BE2C (cell line): Measurements from ENCODE around the gene ZDHHC15.
"Not testable (repeated sequence)": the region's sequence is repeated elsewhere in the genome, so short reads cannot be mapped to it uniquely, and the experiment has no call there.

ENCODE experiments used
- DNase-seq: peaks from one replicate; pipeline ENCODE4 v3.0.0-alpha.2; 2020
- H3K27me3 ChIP-seq: fragments of 250-450 bp; sonication (Bioruptor Pico); 2 replicates; pipeline ENCODE4 v1.5.1; 2020; ENCODE audit warnings: mild to moderate bottlenecking
- H3K36me3 ChIP-seq: fragments of 250-450 bp; sonication (Bioruptor Pico); 2 replicates; pipeline ENCODE4 v1.5.1; 2020; ENCODE audit warnings: mild to moderate bottlenecking
- H3K4me1 ChIP-seq: fragments of 250-450 bp; sonication (Bioruptor Pico); 2 replicates; pipeline ENCODE4 v1.5.1; 2020
- H3K4me3 ChIP-seq: 2 replicates; pipeline ENCODE4 v1.5.1; 2011; ENCODE audit warnings: low read depth, low read length
- H3K9me3 ChIP-seq: fragments of 250-450 bp; sonication (Bioruptor Pico); 2 replicates; pipeline ENCODE4 v1.5.1; 2020
- TF ChIP-seq, protein P1 (sequence below): IDR thresholded peaks from 2 replicates; pipeline ENCODE4 v1.5.1; 2012; ENCODE audit warnings: mild to moderate bottlenecking, low read depth, low read length

ZDHHC15 gene

DNA sequence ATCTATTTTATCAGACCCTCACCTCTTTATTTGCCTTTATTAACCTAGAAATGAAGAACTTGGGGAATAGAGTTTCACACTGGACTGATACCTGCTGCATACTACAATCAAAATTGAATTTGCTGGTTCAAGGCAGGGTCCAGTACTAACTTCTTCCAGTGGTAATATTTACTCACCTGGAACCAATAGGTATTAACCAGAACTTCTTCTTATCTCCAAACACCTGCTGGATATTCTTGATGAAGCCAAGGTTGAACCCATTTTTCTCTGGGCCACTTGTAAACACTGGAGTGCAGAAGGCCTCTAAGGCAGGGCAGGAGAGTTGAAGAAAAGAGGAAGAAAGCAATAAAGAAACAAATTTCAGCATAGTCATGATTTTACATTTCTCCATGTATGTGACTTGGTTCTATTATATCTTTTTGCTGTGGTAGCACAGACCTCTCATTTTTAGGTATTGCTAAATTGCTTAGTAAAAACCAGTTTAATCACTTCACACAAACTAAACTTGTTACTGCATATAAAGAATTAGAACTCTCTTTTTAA lies 101.1 kb downstream of the ZDHHC15 start:
- TF ChIP-seq, protein P1, sequence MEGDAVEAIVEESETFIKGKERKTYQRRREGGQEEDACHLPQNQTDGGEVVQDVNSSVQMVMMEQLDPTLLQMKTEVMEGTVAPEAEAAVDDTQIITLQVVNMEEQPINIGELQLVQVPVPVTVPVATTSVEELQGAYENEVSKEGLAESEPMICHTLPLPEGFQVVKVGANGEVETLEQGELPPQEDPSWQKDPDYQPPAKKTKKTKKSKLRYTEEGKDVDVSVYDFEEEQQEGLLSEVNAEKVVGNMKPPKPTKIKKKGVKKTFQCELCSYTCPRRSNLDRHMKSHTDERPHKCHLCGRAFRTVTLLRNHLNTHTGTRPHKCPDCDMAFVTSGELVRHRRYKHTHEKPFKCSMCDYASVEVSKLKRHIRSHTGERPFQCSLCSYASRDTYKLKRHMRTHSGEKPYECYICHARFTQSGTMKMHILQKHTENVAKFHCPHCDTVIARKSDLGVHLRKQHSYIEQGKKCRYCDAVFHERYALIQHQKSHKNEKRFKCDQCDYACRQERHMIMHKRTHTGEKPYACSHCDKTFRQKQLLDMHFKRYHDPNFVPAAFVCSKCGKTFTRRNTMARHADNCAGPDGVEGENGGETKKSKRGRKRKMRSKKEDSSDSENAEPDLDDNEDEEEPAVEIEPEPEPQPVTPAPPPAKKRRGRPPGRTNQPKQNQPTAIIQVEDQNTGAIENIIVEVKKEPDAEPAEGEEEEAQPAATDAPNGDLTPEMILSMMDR, result no peak
- Histone ChIP-seq H3K36me3 (no peaks in the 10 kb centered on the region), H3K9me3 (no peaks in the 10 kb centered on the region), H3K4me3 (no peak overlapping the region), H3K4me1 (no peaks in the 10 kb centered on the region), H3K27me3 (no peaks in the 10 kb centered on the region)
- no peak for DNase-seq

DNA sequence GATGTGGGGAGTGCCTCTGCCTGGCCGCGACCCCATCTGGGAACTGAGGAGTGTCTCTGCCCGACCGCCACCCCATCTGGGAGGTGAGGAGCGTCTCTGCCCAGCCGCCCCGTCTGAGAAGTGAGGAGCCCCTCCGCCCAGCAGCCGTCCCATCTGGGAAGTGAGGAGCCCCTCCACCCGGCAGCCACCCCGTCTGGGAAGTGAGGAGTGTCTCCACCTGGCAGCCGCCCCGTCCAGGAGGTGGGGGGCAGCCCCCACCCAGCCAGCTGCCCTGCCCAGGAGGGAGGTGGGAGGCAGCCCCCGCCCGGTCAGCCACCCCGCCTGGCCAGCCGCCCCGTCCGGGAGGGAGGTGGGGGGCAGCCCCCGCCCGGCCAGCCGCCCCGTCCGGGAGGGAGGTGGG lies 115.7 kb downstream of the ZDHHC15 start:
- not testable (repeated sequence) for DNase-seq, H3K4me3 ChIP-seq, H3K36me3 ChIP-seq, H3K9me3 ChIP-seq, H3K4me1 ChIP-seq, H3K27me3 ChIP-seq

DNA sequence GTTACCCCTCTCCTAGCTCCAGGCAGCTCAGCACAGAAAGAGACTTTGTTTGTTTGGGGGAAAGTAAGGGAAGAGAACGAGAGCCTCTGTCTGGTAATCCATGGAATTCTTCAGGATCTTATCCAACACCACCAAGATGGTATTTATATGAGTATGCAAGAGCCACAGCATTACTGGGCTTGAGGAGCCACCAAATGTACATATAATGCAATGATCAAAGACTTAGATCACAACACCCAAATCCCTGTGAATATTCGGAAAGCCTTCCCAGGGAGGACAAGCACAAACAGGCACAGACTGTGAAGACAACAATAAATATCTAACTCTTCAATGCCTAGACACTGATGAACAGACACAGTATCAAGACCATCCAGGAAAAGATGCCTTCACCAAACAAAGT lies 132.4 kb downstream of the ZDHHC15 start:
- no peak for DNase-seq

DNA sequence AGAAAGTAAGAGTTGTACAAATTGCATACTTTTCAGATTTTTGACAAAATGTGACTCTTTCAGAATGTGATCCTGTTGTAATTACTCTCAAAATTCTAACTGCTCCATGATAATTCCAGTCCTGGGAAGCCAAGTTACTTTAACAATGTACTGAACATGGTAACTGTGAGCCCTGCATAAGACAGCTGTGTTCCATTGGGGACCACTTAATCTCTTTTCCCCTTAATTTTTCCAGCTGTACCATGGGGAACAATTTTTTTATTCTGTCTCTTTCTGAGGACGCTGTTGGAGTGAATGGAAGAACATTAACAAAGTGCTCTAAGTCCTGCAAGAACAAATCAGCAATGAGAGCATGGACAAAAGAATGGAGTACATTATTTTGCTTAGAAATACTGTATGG lies 153.1 kb downstream of the ZDHHC15 start:
- Histone ChIP-seq H3K27me3 (no peaks in the 10 kb centered on the region), H3K4me1 (no peaks in the 10 kb centered on the region), H3K36me3 (no peaks in the 10 kb centered on the region), H3K9me3 (no peaks in the 10 kb centered on the region), H3K4me3 (no peak overlapping the region)
- DNase-seq, result no peak
- TF ChIP-seq, protein P1, result no peak

More for the DNA sequence above, 132.4 kb downstream of the ZDHHC15 start:
- H3K9me3 ChIP-seq, result no peaks in the 10 kb centered on the region
- H3K4me1 ChIP-seq, result no peaks in the 10 kb centered on the region
- no peak overlapping the region for H3K4me3 ChIP-seq
- TF ChIP-seq, protein P1, result no peak
- no peaks in the 10 kb centered on the region for H3K27me3 ChIP-seq
- H3K36me3 ChIP-seq, result no peaks in the 10 kb centered on the region

DNA sequence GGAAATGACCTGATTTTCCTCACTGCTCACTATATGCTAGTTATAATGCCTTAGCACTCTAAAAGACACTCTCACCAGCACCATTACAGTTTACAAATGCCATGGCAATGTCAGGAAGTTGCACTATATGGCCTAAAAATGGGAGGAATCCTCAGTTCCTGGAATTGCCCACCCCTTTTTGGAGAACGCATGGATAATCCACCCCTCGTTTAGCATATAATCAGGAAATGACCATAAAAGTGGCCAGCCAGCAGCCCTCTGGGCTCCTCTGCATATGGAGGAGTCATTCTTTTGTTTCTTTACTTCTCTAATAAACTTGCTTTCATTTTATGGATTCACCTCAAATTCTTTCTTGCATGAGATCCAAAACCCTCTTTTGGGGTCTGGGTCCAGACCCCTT lies 156.0 kb downstream of the ZDHHC15 start:
- Histone ChIP-seq H3K4me1 (no peaks in the 10 kb centered on the region), H3K9me3 (no peaks in the 10 kb centered on the region), H3K27me3 (no peaks in the 10 kb centered on the region), H3K36me3 (no peaks in the 10 kb centered on the region), H3K4me3 (no peak overlapping the region)
- TF ChIP-seq, protein P1, result no peak
- no peak for DNase-seq

DNA sequence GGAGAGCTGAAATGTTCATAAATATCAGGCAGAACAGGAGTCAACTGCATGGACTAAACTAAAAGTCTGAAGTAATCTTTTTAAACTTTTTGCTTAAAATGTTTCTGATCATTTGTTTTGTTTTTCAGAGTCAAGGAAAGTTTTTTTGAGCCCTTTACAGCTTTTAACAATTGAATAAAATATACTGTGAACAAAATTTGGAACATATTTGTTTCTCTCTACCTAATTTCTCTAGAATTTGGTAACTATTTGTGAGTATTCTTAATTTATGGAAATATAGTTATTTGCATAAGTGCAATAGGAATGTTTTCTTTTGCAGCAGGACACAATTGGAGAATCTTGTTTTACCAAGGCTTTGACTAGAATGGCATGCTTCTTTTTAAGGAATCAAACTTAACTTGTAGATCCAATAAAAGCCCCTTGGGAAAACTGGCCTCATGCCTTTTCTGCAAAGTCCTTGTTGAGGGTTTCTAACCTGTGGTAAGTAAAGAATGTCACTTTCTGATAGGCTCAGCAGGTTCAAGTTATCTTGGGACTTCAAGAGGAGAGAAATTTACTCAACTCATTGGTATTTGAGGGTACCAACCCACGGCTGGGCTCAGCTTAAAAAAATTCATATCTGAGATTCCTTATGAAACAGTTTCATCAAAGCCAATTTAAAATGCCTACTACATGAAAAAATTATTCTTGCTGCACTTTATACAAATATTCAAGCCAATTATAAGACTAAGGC lies 157.4 kb downstream of the ZDHHC15 start:
- no peak for DNase-seq
- TF ChIP-seq, protein P1, result no peak
- H3K36me3 ChIP-seq, result no peaks in the 10 kb centered on the region
- no peaks in the 10 kb centered on the region for H3K4me1 ChIP-seq
- no peaks in the 10 kb centered on the region for H3K27me3 ChIP-seq
- no peak overlapping the region for H3K4me3 ChIP-seq
- no peaks in the 10 kb centered on the region for H3K9me3 ChIP-seq
